Measurements from ENCODE around the gene PLAAT4.

GRCh38 chr11:63553759-63554158 lies 17.2 kb downstream of the PLAAT4 start:
- TF ChIP-seq CTCF (IDR thresholded peaks at IDR 0.05) (no peak), POLR2A (IDR thresholded peaks at IDR 0.05) (no peak), EP300 (IDR thresholded peaks at IDR 0.05) (no peak)

Measured in ovary (tissue), 3 donors.